GM19238 (cell line): Measurements from ENCODE around the gene ACADS.
"Not testable (repeated sequence)": the region's sequence is repeated elsewhere in the genome, so short reads cannot be mapped to it uniquely, and the experiment has no call there.

Source experiments
- DNase-seq: peaks from one replicate; pipeline ENCODE4 v3.0.0; 2011; ENCODE audit warnings: low spot score; ENCODE audit not compliant: insufficient read length

Gene ACADS

GRCh38 chr12:120726510-120726793 lies 826 bp downstream of the ACADS start:
- DNase-seq, result no peak

- DNase-seq, result no peak
These were observed 1.3 kb downstream of the ACADS start for GRCh38 chr12:120726961-120727360.

- DNase-seq, result not testable (repeated sequence)
These were observed 6.6 kb downstream of the ACADS start for GRCh38 chr12:120732198-120732597.

GRCh38 chr12:120733574-120733973 lies 7.9 kb downstream of the ACADS start:
- DNase-seq, result no peak

GRCh38 chr12:120734210-120734609 lies 8.6 kb downstream of the ACADS start:
- DNase-seq, result no peak

- DNase-seq, result no peak
These were observed 9.6 kb downstream of the ACADS start for GRCh38 chr12:120735181-120735580.

- no peak for DNase-seq
These were observed 11.0 kb downstream of the ACADS start for GRCh38 chr12:120736404-120737331.

- DNase-seq, result no peak
These were observed 12.1 kb downstream of the ACADS start for GRCh38 chr12:120737557-120738251.

GRCh38 chr12:120738252-120739030 lies 12.8 kb downstream of the ACADS start:
- no peak for DNase-seq

- DNase-seq, result no peak
These were observed 13.6 kb downstream of the ACADS start for GRCh38 chr12:120739031-120739762.

- DNase-seq, result no peak
These were observed 14.4 kb downstream of the ACADS start for GRCh38 chr12:120739821-120740613.

- no peak for DNase-seq
These were observed 15.2 kb downstream of the ACADS start for GRCh38 chr12:120740871-120741270.

- no peak for DNase-seq
These were observed 16.1 kb downstream of the ACADS start for GRCh38 chr12:120741476-120742421.

GRCh38 chr12:120744922-120745493 lies 19.4 kb downstream of the ACADS start:
- DNase-seq, result no peak

- DNase-seq, result no peak
These were observed 22.6 kb downstream of the ACADS start for GRCh38 chr12:120748242-120748641.

GRCh38 chr12:120749256-120749655 lies 23.6 kb downstream of the ACADS start:
- no peak for DNase-seq

GRCh38 chr12:120750806-120751205 lies 25.2 kb downstream of the ACADS start:
- no peak for DNase-seq

- DNase-seq, result no peak
These were observed 25.8 kb downstream of the ACADS start for GRCh38 chr12:120751389-120751788.

GRCh38 chr12:120754792-120755191 lies 29.2 kb downstream of the ACADS start:
- no peak for DNase-seq
